ENCODE data around the gene TSC1.

GRCh38 chr9:132986640-132987620 lies 42.5 kb upstream of the TSC1 start:
- TF ChIP-seq CTCF (IDR thresholded peaks at IDR 0.05): no peak
- TF ChIP-seq POLR2A (IDR thresholded peaks at IDR 0.05): no peak

Measured in uterus (tissue), 2 donors.